HG02763 (cell line): Measurements from ENCODE around the gene IL4R.

Experiments
- ATAC-seq: cut with Tn5 transposase; IDR thresholded peaks from one replicate; pipeline ENCODE4 v1.9.1; 2021; ENCODE audit warnings: mild to moderate bottlenecking, moderate library complexity; ENCODE audit not compliant: unreplicated experiment

Gene IL4R

GRCh38 chr16:27314161-27314723, 468 bp downstream of the IL4R start:
- ATAC-seq, result peak; percentile 18

- no peak for ATAC-seq
Measured at GRCh38 chr16:27314986-27315332, 1.2 kb downstream of the IL4R start.

- no peak for ATAC-seq
Measured at GRCh38 chr16:27315333-27316037, 1.7 kb downstream of the IL4R start.

GRCh38 chr16:27316038-27316680, 2.4 kb downstream of the IL4R start:
- ATAC-seq, result no peak

- no peak for ATAC-seq
Measured at GRCh38 chr16:27317320-27317719, 3.5 kb downstream of the IL4R start.

- ATAC-seq, result no peak
Measured at GRCh38 chr16:27317738-27318391, 4.1 kb downstream of the IL4R start.

- ATAC-seq, result no peak
Measured at GRCh38 chr16:27318392-27319256, 4.8 kb downstream of the IL4R start.

- no peak for ATAC-seq
Measured at GRCh38 chr16:27319257-27319965, 5.6 kb downstream of the IL4R start.

- ATAC-seq, result no peak
Measured at GRCh38 chr16:27320261-27321012, 6.7 kb downstream of the IL4R start.

GRCh38 chr16:27321013-27321915, 7.5 kb downstream of the IL4R start:
- ATAC-seq, result no peak

GRCh38 chr16:27322858-27323780, 9.3 kb downstream of the IL4R start:
- ATAC-seq, result no peak

- ATAC-seq, result no peak
Measured at GRCh38 chr16:27323781-27324561, 10.2 kb downstream of the IL4R start.

- no peak for ATAC-seq
Measured at GRCh38 chr16:27324851-27325301, 11.1 kb downstream of the IL4R start.

- ATAC-seq, result no peak
Measured at GRCh38 chr16:27325736-27326135, 12.0 kb downstream of the IL4R start.

GRCh38 chr16:27326251-27326650, 12.5 kb downstream of the IL4R start:
- no peak for ATAC-seq

GRCh38 chr16:27326738-27327585, 13.2 kb downstream of the IL4R start:
- ATAC-seq, result no peak
